Measurements from ENCODE around the gene TMEM92.

Gene TMEM92

DNA sequence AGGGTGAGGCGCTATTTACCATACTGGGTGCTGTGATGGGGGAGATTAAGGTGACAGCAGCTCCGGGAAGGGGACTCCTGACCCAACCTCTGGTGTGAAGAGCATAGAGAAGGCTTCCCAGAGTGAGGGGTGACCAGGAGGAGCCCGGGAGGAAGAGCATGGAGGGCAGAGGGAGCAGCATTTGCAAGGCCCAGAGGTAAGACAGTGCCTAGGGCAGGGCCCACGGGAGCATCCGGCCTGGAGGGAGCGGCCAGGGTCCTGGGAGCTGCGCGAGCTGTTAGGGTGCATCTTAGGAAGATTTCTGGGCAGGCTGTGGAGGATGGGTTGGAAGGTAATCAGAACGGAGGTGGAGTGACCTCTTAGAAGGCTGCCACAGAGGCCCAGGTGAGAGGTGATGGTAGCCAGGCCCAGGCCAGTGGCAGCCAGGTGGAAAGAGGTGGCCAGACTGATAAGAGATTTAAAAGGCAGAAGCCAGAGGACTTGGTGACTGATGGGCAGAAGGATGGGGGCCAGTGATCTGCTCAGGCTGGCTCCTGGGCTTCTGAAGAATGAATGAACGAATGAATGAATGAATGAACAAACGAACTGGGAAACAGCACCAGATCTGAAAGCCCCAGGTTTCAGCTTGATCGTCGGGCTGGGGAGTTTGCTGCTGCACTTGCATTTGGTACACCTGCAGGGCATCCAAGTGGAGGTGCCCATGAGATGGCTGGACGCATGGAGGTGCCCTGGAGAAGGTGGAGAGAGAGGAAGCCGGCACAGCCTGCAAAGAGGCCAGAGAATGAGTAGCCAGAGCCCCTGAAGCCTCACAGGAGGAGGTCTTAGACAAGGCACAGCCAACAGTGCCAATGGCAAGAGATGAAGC, 13.0 kb upstream of the TMEM92 start:
- DNase-seq (ENCODE audit: low read depth) = no peak
- H3K4me3 ChIP-seq (replicated peaks; ENCODE audit: low read depth, low read length) = no peak overlapping the region
- TF ChIP-seq, protein P1, sequence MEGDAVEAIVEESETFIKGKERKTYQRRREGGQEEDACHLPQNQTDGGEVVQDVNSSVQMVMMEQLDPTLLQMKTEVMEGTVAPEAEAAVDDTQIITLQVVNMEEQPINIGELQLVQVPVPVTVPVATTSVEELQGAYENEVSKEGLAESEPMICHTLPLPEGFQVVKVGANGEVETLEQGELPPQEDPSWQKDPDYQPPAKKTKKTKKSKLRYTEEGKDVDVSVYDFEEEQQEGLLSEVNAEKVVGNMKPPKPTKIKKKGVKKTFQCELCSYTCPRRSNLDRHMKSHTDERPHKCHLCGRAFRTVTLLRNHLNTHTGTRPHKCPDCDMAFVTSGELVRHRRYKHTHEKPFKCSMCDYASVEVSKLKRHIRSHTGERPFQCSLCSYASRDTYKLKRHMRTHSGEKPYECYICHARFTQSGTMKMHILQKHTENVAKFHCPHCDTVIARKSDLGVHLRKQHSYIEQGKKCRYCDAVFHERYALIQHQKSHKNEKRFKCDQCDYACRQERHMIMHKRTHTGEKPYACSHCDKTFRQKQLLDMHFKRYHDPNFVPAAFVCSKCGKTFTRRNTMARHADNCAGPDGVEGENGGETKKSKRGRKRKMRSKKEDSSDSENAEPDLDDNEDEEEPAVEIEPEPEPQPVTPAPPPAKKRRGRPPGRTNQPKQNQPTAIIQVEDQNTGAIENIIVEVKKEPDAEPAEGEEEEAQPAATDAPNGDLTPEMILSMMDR (IDR thresholded peaks at IDR 0.05; ENCODE audit: low read length, missing control alignments) = no peak

DNA sequence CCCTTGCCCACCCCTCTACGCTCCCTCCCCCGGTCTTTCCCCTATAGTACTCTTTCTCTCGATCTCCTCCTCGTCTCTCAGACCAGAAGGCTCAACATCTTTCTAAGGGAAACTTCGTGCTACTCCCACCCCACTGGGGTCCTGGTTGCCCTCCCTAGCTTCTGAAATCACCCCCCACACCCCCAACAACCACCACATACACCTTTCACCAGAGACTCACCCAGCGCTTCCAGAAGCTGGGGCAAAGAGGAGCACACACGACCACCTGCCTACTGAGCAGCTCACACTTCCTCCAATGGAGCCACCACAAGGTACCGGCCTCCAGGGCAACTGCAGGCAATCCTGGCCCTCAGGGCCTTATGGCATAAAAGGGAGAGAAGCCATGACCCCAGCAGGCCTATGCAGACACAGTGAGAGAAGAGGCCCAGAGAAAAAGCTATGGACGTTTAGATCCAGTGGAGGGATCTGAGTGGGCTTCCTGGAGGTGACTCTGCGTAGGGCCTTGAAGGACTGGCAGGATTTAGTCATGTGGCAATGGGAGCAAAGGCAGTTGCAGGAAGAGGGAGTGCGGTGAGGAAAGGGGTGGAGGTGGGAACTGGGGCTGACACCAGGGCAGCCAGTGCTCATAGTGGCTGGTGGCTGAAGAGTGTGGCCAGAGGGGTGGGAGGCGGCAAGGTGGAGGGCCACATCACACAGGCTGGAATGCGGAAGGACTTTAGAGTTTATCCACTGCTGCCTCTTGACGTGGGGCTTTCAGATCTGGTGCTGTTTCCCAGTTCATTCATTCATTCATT, 12.1 kb upstream of the TMEM92 start:
- H3K4me3 ChIP-seq (replicated peaks; ENCODE audit: low read depth, low read length) = no peak overlapping the region
- TF ChIP-seq, protein P1 (IDR thresholded peaks at IDR 0.05; ENCODE audit: low read length, missing control alignments) = no peak
- DNase-seq (ENCODE audit: low read depth) = no peak

DNA sequence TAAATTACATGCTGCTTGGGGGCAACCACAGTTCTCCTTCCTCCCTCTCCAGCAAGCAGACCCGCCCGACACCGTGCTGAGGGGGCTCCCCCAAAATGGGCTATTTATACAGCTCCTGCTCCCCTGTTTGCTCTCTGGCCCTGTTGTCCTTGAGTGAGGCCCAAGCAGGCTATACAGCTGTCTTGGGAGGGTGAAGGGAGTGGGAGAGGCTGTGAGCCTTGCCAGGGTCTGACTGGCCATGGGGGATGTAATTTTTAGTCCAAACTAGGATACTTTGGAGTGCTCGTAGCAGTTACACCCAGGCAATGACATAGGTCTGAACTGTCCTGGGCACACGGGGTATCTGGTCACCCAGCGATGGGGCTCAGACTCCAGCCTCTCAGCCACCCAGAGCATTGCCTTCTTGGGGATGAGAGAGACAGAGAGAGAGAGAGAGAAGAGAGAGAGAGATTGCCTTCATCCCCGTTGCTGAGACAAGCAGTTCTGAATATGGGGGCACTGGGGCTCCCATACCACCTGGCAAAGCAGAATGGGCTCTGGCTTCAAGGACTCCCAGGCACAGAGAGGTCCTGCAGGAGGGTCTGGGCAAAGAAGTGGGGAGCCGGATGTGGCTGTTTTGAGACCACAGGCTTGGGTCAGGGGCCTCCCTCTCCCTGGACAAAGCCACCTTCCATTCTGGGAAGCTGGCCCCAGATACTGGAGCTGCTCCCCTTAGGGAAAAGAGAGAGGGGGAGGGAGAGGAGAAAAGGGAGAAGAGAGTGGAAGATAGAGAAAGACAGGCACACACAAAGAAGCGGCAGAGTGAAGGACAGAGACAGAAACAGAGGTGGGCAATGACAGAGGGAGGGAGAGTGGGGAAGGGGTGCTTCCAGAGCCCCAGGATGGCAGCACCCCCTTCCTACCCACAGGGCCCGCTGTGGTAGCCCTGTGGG, 10.7 kb upstream of the TMEM92 start:
- H3K4me3 ChIP-seq (replicated peaks; ENCODE audit: low read depth, low read length) = no peak overlapping the region
- TF ChIP-seq, protein P1 (IDR thresholded peaks at IDR 0.05; ENCODE audit: low read length, missing control alignments) = no peak
- no peak for DNase-seq (ENCODE audit: low read depth)

DNA sequence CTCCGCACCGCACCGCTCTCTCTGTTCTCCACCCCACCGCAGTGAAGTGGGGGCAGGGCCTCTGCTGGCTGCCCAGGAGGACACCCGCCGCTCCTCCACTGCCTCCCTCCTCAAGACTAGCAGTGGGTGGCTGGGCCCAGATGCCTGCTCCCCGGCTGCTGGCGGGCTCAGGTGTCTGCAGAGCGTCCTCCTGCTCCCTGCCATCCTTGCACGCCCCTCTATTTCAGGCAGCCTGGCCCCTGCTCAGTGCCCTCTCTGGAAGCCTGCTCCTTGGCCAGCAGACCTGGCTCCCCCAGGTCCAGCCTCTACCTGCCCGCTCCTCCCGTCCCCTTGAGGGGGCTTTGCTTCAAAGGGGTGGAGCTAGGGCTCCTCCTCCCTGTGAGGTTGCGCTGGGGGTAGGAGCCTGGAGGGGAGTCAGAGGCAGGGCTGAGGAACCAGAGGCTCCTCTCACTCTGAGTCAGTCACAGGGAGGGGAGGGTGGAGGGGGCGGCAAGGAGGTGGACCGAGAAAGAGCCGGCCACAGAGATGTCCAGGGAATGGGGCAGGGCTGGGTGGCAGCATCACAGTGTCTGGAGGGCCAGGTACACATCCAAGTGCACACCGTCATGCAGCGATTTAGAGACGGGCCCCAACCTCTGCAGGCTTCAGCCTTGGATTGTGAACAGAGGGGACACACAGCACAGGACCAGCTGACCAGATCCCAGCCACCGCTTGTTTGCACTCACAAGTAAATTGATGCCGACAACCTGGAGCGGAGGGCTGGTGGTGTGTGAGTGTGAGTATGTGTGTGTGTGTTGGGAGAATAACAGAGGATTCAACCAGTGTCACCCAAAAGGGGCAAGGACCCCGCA, 9.8 kb upstream of the TMEM92 start:
- no peak overlapping the region for H3K4me3 ChIP-seq (replicated peaks; ENCODE audit: low read depth, low read length)
- DNase-seq (ENCODE audit: low read depth) = no peak
- TF ChIP-seq, protein P1 (IDR thresholded peaks at IDR 0.05; ENCODE audit: low read length, missing control alignments) = no peak

DNA sequence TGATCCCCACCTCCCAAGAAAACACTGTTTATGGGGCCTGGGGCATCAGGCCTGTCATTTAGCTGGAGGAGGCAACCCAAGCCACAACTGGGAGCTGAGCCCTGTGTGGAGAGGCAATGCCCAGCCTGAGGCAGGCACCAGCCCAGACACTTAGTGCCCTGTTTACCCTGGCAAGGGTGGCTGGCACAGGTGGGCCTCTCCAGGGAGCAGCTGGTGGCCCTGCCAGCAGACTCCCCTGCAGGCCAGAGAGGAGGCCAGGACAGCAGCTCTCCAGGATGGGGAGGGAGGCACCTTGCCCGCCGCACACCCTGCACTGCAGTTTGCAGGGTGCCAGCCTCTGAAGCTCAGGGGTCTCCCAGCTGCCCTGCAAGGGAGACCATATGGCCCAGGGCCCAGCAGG, 9.1 kb upstream of the TMEM92 start:
- TF ChIP-seq, protein P1 (IDR thresholded peaks at IDR 0.05; ENCODE audit: low read length, missing control alignments) = no peak
- H3K4me3 ChIP-seq (replicated peaks; ENCODE audit: low read depth, low read length) = no peak overlapping the region
- DNase-seq (ENCODE audit: low read depth) = no peak

Measured in fibroblast of pulmonary artery (primary cell).